Measurements from ENCODE around the gene SUB1.
"Not testable (repeated sequence)": the region's sequence is repeated elsewhere in the genome, so short reads cannot be mapped to it uniquely, and the experiment has no call there.

The SUB1 gene

GRCh38 chr5:32585446-32586275, at the start of gene SUB1:
TSS of gene SUB1 (plus strand) at chr5:32585557. CDS start at chr5:32588513, 2,956 bp downstream.
- peak; percentile 94 for DNase-seq

GRCh38 chr5:32536246-32536645, 49.1 kb upstream of the SUB1 start:
- no peak for DNase-seq

- peak; percentile 14 for DNase-seq
These were observed 47.8 kb upstream of the SUB1 start for GRCh38 chr5:32537437-32538029.

DNA sequence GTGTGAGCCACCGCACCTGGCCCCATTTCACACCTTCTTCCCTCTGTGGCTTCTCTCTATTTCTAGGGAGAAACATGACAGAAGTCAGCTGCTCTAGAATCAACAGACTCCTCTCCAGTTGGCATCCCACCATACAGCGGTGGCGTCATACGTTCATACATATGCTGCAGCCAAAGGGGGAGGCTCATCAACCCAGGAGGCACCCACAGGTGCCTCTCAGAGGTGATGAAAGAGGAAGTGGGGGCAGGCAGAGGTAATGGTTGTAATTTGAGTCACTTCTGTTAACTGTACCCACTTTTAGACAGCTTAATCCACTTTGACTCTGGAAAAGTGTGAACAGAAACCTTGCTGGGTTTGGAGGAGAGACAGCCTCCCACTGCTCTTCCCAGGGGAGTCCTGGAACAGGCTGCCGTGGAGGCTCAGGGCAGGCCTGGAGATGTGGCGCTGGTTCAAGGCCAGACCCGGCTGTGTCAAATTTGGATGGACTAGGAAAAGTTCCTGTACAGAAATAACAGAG, 47.3 kb upstream of the SUB1 start:
- DNase-seq: peak; percentile 56

- no peak for DNase-seq
These were observed 45.1 kb upstream of the SUB1 start for GRCh38 chr5:32539981-32540845.

GRCh38 chr5:32541241-32541640, 44.1 kb upstream of the SUB1 start:
- DNase-seq: no peak

GRCh38 chr5:32542216-32543059, 42.9 kb upstream of the SUB1 start:
- DNase-seq: peak; percentile 57

GRCh38 chr5:32543291-32543690, 42.1 kb upstream of the SUB1 start:
- DNase-seq: no peak

DNA sequence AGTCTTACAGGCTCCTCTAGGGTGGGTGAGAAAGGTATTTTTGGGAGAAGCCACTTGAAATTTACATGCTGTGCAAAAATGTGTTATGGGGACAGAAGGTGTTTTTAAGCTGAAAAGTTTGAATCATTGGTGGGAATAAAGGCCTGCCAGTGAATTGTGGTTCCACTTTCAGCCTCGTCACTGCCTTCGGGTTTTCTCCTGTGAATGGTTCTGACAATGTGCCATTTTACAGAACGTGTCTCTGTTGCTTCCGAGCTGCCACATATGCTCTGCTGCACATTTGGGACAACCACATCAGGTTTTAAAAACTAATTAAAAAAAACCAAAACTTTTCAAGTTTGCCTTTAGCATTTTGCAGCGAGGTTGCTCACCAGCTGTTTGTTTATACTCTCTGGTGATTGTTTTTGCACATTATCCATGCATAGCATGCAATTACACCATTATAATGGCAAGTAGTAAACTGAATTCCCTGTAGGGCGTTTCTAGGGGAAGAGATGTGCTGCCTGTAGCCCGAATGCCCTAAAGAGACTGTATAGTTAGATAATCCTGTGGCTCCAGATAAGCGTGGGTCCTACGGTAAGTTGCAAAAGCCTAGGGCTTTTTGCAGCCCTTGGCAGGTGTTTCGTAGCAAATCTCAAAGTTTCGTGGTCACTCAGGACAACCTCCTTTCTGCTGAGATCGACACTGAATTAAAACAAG, 40.1 kb upstream of the SUB1 start:
- DNase-seq: no peak

GRCh38 chr5:32551194-32551593, 34.2 kb upstream of the SUB1 start:
- no peak for DNase-seq

GRCh38 chr5:32551865-32552264, 33.5 kb upstream of the SUB1 start:
- no peak for DNase-seq

DNA sequence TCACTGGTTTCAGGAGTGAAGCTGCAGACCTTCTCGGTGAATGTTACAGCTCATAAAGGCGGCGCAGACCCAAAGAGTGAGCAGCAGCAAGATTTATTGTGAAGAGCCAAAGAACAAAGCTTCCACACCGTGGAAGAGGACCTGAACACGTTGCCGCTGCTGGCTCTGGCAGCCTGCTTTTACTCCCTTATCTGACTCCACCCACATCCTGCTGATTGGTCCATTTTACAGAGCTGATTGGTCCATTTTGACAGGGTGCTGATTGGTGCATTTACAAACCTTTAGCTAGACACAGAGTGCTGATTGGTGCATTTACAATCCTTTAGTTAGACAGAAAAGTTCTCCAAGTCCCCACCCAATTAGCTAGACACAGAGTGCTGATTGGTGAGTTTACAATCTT, 32.9 kb upstream of the SUB1 start:
- DNase-seq: not testable (repeated sequence)

DNA sequence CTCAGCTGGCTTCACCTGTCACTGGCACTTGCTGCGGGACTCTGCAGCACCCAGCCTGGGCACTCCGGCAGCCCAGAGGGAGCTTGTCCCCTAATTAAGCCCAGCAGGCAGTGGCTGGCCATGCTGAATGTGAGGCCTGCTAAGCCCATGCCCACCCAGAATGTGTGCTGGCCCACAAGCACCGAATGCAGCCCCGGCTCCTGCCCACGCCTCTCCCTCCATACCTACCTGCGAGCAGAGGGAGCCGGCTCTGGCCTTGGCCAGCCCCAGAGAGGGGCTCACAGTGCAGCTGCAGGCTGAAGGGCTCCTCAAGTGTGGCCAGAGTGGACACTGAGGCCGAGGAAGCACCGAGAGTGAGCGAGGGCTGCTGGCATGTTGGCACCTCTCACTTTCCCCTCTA, 32.4 kb upstream of the SUB1 start:
- no peak for DNase-seq

GRCh38 chr5:32554181-32554780, 31.1 kb upstream of the SUB1 start:
- not testable (repeated sequence) for DNase-seq

- not testable (repeated sequence) for DNase-seq
These were observed 28.8 kb upstream of the SUB1 start for GRCh38 chr5:32556543-32556942.

GRCh38 chr5:32559411-32559810, 25.9 kb upstream of the SUB1 start:
- no peak for DNase-seq

- DNase-seq: no peak
These were observed 25.4 kb upstream of the SUB1 start for GRCh38 chr5:32559921-32560320.

- DNase-seq: no peak
These were observed 23.3 kb upstream of the SUB1 start for GRCh38 chr5:32562056-32562455.

DNA sequence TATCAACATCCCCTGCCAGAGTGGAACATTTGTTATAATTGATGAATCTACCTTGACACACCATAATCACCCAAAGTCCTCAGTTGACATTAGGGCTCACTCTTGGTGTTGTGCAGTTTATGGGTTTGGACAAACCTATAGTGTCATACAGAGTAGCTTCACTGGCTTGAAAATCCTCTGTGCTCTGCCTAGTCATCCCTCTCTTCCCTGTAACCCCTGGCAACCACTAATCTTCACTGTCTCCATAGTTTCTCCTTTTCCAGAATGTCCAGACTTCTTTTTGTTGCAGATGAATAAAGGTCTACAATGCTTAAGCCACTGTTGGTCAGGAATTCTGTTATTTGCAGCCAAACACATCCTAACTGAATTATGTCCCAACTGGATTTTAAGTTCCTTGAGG, 22.5 kb upstream of the SUB1 start:
- no peak for DNase-seq

DNA sequence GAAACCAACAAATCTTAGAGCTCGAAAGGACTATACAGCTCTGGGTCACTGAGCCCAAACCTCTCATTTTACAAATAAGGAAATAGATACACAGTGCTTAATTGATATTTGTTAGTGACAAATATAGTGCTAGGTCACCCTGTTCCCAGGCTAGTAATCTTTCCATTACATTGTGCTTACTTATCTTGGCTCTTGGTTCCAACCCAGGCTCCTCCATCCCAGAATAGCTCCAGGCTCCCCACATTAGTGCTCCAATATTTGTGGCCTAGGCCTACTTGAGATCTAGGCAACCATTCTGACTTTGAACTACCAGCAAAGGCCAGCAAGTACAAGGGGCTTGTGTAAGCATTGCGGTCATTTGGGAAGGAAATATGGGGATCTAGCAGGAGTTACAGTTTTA, 21.7 kb upstream of the SUB1 start:
- DNase-seq: no peak

DNA sequence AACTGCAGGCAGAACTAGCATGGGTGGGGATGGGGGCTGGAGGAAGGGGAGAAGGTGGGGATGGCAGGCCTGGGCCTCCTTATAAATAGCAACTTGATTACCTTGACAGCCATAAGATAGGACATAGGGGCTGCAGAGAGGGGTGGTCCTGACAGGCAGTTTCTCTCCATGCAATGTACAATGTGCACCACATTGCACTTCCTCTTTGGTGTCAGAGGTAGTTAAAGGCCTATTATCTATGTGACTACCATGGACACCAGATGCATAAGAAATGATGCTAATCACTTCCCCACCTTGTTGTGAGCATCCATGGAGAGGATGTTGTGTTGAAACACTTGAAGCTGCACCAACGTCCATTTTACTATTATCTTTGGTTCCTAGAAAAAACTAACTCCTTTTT, 20.2 kb upstream of the SUB1 start:
- DNase-seq: no peak

All from stimulated activated CD4-positive, alpha-beta T cell treated with anti-CD3 and anti-CD28 coated beads, Interleukin-4, amount 100 ng/mL, for 24 hours (primary cell).